Adrenal gland (tissue), 5 donors: ENCODE results near the gene RAN.

Source experiments
- POLR2A ChIP-seq, 2 donors: fragments of 450-650 bp; IDR thresholded peaks; one replicate each; pipeline ENCODE4 v1.6.1; 2017; ENCODE audit warnings: antibody characterized with exemption in 2 of 2, mild to moderate bottlenecking in 2 of 2, moderate library complexity in 1 of 2
- TF ChIP-seq, protein P1 (sequence below), 6 experiments: fragments of 450-650 bp in 4 of 6; fragments of 200-600 bp in 2 of 6; sonication (generic) in 1 of 6; IDR thresholded peaks; 1 replicate in 5 of 6; 2 replicates in 1 of 6; pipeline versions ENCODE4 v1.5.1 to v1.8.0; 2016 to 2021; ENCODE audit warnings: antibody characterized with exemption in 6 of 6, mild to moderate bottlenecking in 2 of 6, moderate library complexity in 1 of 6
- donor health status: DM: no; HTN: no; CAD: no.

DNA sequence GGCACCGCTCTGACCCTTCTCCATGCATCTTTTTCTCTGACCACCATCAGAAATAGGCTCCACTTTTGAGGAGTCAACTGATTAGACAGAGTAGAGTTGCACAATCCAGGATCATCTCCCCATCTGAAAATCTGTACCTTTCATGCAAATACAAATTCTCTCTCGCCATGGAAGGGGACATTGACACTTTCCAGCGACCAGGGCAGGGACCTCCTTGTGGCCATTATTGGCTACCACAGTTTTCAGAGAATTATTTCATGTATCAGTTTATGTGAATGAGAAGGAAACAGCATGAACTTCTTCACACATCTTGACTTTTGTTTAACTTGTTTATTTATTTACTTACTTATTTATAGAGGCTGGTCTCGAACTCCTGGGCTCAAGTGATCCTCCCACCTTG is 13.8 kb upstream of the RAN start:
- TF ChIP-seq, protein P1, sequence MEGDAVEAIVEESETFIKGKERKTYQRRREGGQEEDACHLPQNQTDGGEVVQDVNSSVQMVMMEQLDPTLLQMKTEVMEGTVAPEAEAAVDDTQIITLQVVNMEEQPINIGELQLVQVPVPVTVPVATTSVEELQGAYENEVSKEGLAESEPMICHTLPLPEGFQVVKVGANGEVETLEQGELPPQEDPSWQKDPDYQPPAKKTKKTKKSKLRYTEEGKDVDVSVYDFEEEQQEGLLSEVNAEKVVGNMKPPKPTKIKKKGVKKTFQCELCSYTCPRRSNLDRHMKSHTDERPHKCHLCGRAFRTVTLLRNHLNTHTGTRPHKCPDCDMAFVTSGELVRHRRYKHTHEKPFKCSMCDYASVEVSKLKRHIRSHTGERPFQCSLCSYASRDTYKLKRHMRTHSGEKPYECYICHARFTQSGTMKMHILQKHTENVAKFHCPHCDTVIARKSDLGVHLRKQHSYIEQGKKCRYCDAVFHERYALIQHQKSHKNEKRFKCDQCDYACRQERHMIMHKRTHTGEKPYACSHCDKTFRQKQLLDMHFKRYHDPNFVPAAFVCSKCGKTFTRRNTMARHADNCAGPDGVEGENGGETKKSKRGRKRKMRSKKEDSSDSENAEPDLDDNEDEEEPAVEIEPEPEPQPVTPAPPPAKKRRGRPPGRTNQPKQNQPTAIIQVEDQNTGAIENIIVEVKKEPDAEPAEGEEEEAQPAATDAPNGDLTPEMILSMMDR (IDR thresholded peaks at IDR 0.05), result no peak
- TF ChIP-seq POLR2A (IDR thresholded peaks at IDR 0.05), result no peak
